ENCODE results near the gene JAK1. TPM values are rescaled to one million over a fixed set of nuclear protein-coding genes. Genes with fewer than 3 reads are reported as not detected.

The JAK1 gene
- total RNA-seq, 1 donor from 2014 or later = 80.7 TPM

DNA sequence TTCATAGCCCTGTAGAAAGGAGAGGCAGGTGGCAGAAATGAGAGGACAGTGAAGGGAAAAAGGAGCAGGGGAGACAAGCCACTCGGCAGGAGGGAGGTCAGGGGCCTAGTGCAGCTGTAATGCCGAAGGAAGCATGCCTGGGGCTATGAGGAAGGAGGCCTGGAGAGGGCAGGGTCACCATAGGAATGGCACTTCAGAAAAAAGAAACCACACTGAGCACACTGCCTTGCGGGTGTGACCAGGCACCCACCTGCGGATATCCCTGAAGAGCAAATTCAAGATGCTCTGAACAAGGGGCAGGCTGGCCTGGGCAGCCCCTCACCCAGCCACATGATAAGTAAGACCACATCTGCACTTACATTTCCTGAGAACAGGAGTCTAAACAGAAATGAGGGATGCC lies 104.7 kb downstream of the JAK1 start:
- Histone ChIP-seq H3K9me3 (ENCODE audit: insufficient read depth, low read depth, low read length) (no peaks in the 10 kb centered on the region), H3K4me3 (ENCODE audit: insufficient read depth, low read depth, low read length) (no peak overlapping the region), H3K9ac (ENCODE audit: low read length) (no peak overlapping the region), H3K27me3 (ENCODE audit: insufficient read depth, low read length) (no peaks in the 10 kb centered on the region), H3K4me1 (ENCODE audit: insufficient read depth, low read length) (no peaks in the 10 kb centered on the region), H2AFZ (ENCODE audit: low read depth, low read length) (no peak overlapping the region), H3K36me3 (ENCODE audit: insufficient read depth, low read length) (peaks cover 34% of the 10 kb centered on the region), H3K27ac (ENCODE audit: low read depth, low read length) (no peak overlapping the region), H3K4me2 (ENCODE audit: low read length) (no peak overlapping the region), H4K20me1 (ENCODE audit: insufficient read depth, low read length) (peaks cover 19% of the 10 kb centered on the region), H3K79me2 (ENCODE audit: insufficient read depth, low read length) (no peaks in the 10 kb centered on the region)
- DNase-seq (ENCODE audit: low read depth) (no peak), FAIRE-seq (no peak)
- H3K4me1 Mint-ChIP-seq (ENCODE audit: low read depth, unreplicated experiment) = peaks cover 3% of the 10 kb centered on the region
- peaks cover 23% of the 10 kb centered on the region for H3K36me3 Mint-ChIP-seq (ENCODE audit: low read depth, unreplicated experiment)
- H3K27me3 Mint-ChIP-seq (ENCODE audit: low read depth, unreplicated experiment) = no peaks in the 10 kb centered on the region
- no peak overlapping the region for H3K27ac Mint-ChIP-seq (ENCODE audit: unreplicated experiment)
- H3K4me3 Mint-ChIP-seq (ENCODE audit: unreplicated experiment) = no peak overlapping the region
- TF ChIP-seq EZH2 (IDR thresholded peaks at IDR 0.05; ENCODE audit: insufficient read depth, low read length) = no peak
- TF ChIP-seq, protein P1, sequence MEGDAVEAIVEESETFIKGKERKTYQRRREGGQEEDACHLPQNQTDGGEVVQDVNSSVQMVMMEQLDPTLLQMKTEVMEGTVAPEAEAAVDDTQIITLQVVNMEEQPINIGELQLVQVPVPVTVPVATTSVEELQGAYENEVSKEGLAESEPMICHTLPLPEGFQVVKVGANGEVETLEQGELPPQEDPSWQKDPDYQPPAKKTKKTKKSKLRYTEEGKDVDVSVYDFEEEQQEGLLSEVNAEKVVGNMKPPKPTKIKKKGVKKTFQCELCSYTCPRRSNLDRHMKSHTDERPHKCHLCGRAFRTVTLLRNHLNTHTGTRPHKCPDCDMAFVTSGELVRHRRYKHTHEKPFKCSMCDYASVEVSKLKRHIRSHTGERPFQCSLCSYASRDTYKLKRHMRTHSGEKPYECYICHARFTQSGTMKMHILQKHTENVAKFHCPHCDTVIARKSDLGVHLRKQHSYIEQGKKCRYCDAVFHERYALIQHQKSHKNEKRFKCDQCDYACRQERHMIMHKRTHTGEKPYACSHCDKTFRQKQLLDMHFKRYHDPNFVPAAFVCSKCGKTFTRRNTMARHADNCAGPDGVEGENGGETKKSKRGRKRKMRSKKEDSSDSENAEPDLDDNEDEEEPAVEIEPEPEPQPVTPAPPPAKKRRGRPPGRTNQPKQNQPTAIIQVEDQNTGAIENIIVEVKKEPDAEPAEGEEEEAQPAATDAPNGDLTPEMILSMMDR (IDR thresholded peaks at IDR 0.05; ENCODE audit: insufficient read depth, low read depth, low read length) = peak; percentile 13
- H3K9me3 Mint-ChIP-seq (ENCODE audit: unreplicated experiment) = no peaks in the 10 kb centered on the region

DNA sequence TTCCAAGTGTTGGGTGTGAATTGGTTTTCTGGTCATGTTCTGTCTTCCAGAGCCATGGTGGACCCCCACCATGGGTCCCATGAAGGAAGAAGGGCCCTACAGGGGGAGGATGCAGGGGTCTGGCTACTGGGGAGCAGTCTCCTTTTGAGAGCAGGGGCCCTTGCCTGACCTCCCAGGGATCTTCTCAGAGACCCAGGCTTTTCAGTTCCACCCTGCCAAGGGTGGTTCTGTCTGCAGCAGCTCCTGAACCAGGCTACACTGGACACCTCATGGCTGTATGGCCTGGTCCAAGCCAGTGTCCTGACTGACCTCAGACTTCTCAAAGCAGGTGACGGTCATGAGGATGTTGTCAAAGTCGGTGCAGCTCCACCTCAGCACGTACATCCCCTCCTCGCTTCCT lies 109.0 kb downstream of the JAK1 start:
- Histone ChIP-seq H3K36me3 (ENCODE audit: insufficient read depth, low read length) (peaks cover 46% of the 10 kb centered on the region), H3K9ac (ENCODE audit: low read length) (no peak overlapping the region), H3K4me3 (ENCODE audit: insufficient read depth, low read depth, low read length) (no peak overlapping the region), H3K4me2 (ENCODE audit: low read length) (no peak overlapping the region), H4K20me1 (ENCODE audit: insufficient read depth, low read length) (peaks cover 12% of the 10 kb centered on the region), H3K27me3 (ENCODE audit: insufficient read depth, low read length) (no peaks in the 10 kb centered on the region), H2AFZ (ENCODE audit: low read depth, low read length) (no peak overlapping the region), H3K27ac (ENCODE audit: low read depth, low read length) (no peak overlapping the region), H3K79me2 (ENCODE audit: insufficient read depth, low read length) (no peaks in the 10 kb centered on the region), H3K4me1 (ENCODE audit: insufficient read depth, low read length) (no peaks in the 10 kb centered on the region), H3K9me3 (ENCODE audit: insufficient read depth, low read depth, low read length) (no peaks in the 10 kb centered on the region)
- Mint-ChIP-seq H3K4me3 (ENCODE audit: unreplicated experiment) (no peak overlapping the region), H3K9me3 (ENCODE audit: unreplicated experiment) (no peaks in the 10 kb centered on the region), H3K27ac (ENCODE audit: unreplicated experiment) (no peak overlapping the region), H3K4me1 (ENCODE audit: low read depth, unreplicated experiment) (peaks cover 3% of the 10 kb centered on the region), H3K36me3 (ENCODE audit: low read depth, unreplicated experiment) (peaks cover 40% of the 10 kb centered on the region), H3K27me3 (ENCODE audit: low read depth, unreplicated experiment) (no peaks in the 10 kb centered on the region)
- no peak for DNase-seq (ENCODE audit: low read depth)
- TF ChIP-seq, protein P1 (IDR thresholded peaks at IDR 0.05; ENCODE audit: insufficient read depth, low read depth, low read length) = no peak
- TF ChIP-seq EZH2 (IDR thresholded peaks at IDR 0.05; ENCODE audit: insufficient read depth, low read length) = no peak
- no peak for FAIRE-seq

DNA sequence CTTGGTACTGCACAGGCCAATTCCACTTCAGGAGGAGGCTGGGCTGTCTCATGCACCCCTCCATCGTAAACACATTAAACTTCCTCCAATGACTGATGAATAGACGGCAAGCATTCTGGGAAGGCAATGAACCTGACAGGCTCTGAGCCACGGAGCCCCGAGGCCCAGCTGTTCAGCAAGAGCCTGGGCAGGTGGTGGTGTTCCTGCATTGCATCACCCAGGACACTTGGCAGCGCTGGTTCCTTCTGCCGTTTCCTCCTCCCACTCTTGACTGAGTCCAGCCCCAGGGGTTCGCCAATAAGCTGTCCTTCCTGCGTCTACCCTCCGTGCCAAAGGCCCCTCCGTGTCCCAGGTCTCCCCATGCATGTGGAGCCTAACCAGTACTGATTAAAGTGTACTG lies 109.8 kb downstream of the JAK1 start:
- no peaks in the 10 kb centered on the region for H3K9me3 ChIP-seq (ENCODE audit: insufficient read depth, low read depth, low read length)
- H3K4me1 Mint-ChIP-seq (ENCODE audit: low read depth, unreplicated experiment) = peaks cover 3% of the 10 kb centered on the region
- no peak overlapping the region for H3K4me2 ChIP-seq (ENCODE audit: low read length)
- no peaks in the 10 kb centered on the region for H3K27me3 Mint-ChIP-seq (ENCODE audit: low read depth, unreplicated experiment)
- no peaks in the 10 kb centered on the region for H3K79me2 ChIP-seq (ENCODE audit: insufficient read depth, low read length)
- peaks cover 44% of the 10 kb centered on the region for H3K36me3 Mint-ChIP-seq (ENCODE audit: low read depth, unreplicated experiment)
- no peak overlapping the region for H3K4me3 Mint-ChIP-seq (ENCODE audit: unreplicated experiment)
- peaks cover 48% of the 10 kb centered on the region for H3K36me3 ChIP-seq (ENCODE audit: insufficient read depth, low read length)
- H3K27ac ChIP-seq (ENCODE audit: low read depth, low read length) = no peak overlapping the region
- H3K9ac ChIP-seq (ENCODE audit: low read length) = no peak overlapping the region
- no peak overlapping the region for H3K27ac Mint-ChIP-seq (ENCODE audit: unreplicated experiment)
- DNase-seq (ENCODE audit: low read depth) (no peak), FAIRE-seq (no peak)
- no peak overlapping the region for H3K4me3 ChIP-seq (ENCODE audit: insufficient read depth, low read depth, low read length)
- no peaks in the 10 kb centered on the region for H3K9me3 Mint-ChIP-seq (ENCODE audit: unreplicated experiment)
- H3K27me3 ChIP-seq (ENCODE audit: insufficient read depth, low read length) = no peaks in the 10 kb centered on the region
- TF ChIP-seq EZH2 (IDR thresholded peaks at IDR 0.05; ENCODE audit: insufficient read depth, low read length) = no peak
- TF ChIP-seq, protein P1 (IDR thresholded peaks at IDR 0.05; ENCODE audit: insufficient read depth, low read depth, low read length) = no peak
- no peaks in the 10 kb centered on the region for H3K4me1 ChIP-seq (ENCODE audit: insufficient read depth, low read length)
- H2AFZ ChIP-seq (ENCODE audit: low read depth, low read length) = no peak overlapping the region
- H4K20me1 ChIP-seq (ENCODE audit: insufficient read depth, low read length) = peaks cover 5% of the 10 kb centered on the region
